NK-92 (cell line): ENCODE data around the gene HBS1L.

Experiments
- DNase-seq: peaks from one replicate; lab custom pipeline; 2025; ENCODE audit not compliant: unreplicated experiment; lab: John Stamatoyannopoulos, UW

HBS1L gene

DNA sequence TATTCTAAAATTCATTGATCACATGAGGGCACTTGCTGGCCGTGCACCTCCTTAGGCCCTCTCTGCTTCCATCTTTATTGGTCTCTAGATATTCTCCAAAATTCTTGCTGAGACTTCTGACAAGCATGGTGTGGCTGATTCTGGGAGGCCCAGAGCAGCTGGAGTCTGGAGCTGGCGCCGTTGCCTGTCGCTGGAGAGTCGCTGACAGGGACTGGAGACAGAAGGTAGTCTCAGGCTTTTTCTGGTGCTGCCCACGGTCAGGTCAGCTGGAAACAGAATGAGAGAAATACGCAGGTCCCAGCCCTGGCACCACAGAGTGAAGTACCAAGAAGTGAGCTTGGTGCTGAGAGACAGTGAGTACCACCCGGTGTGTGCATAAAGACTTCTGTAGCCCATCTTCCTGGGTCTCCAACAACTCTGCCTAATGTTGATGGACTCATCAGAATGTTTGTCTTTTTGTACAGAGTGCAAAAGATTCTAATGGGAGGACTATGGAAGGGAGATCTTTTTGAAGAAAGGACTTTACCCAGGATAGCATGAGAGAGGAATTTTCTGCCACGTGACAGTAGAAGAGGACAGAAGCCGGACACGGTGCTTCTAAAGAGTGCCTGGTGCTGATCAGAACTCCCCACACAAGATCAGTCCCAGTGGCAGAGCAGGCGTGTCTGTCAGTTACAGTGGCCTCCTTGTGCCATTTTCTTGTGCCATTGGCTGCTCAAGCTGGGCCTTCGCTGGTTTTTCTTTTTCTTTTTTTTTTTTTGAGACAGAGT lies 102.9 kb downstream of the HBS1L start:
- no peak for DNase-seq

GRCh38 chr6:134950482-134950881 lies 104.1 kb downstream of the HBS1L start:
- no peak for DNase-seq

DNA sequence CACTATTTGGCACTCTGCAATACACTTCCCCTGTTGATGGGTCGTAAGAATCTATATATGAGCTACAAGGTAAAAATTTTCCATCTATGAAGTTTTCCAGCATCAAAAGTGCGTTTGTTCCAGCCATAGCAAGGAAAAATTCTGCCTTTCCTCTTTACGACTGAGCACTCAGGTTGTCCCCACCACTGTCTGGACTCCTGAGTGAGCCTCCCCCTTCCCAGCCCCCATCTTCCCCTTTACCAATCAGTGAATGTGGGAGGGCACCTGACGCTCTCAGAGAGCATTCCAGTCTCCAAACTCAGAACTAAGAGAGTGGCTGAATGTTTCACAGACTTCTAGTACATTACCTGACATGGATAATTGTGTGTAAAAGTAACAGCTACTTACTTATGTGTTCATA lies 104.7 kb downstream of the HBS1L start, which contains the start of gene ALDH8A1:
TSS of gene ALDH8A1 (minus strand) at position 175 of the 400 bp plus-strand sequence. CDS start at position 127, 48 bp downstream.
- DNase-seq: no peak

- DNase-seq: no peak
These were observed 105.9 kb downstream of the HBS1L start for GRCh38 chr6:134948691-134949090.

GRCh38 chr6:134948142-134948541 lies 106.5 kb downstream of the HBS1L start:
- DNase-seq: no peak

DNA sequence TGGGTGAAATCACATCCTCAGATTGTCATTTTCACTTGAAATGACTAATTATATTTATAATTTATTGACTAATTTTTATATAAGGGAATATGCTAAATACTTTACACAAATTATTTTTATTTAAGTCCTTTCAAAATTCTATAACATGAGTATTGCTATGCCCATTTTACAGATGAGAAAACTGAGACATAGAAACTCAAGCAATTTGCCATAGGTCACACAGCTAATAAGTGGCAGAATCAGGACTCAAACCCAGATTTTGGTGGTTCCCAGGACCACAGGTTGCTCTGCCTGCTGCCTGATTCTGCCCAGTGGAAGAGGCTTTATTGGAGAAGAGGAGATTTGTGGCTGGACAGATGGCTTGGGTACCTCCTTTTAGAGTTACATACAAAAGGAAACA lies 109.6 kb downstream of the HBS1L start:
- no peak for DNase-seq

GRCh38 chr6:134943522-134944111 lies 111.0 kb downstream of the HBS1L start:
- no peak for DNase-seq

- DNase-seq: no peak
These were observed 115.7 kb downstream of the HBS1L start for GRCh38 chr6:134938896-134939295.

DNA sequence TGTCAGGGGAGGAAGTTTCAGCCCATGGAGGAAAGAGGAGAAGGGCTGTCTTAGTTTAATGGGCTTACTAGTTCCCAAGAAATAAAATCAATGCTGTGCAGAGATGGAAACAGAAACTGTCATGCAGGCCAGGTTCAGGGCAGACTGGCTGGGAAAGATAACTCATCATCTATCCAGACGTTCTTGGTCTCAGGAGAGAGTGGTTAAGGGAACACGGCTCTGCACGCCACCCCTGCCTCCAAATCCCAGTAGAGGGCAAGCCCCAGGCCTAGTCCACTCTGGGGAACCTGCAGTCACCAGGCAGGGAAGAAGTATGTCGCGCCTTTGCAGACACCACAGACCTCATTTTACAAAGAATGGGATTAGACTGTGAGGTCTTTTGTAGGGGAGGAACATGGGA lies 117.2 kb downstream of the HBS1L start:
- no peak for DNase-seq

DNA sequence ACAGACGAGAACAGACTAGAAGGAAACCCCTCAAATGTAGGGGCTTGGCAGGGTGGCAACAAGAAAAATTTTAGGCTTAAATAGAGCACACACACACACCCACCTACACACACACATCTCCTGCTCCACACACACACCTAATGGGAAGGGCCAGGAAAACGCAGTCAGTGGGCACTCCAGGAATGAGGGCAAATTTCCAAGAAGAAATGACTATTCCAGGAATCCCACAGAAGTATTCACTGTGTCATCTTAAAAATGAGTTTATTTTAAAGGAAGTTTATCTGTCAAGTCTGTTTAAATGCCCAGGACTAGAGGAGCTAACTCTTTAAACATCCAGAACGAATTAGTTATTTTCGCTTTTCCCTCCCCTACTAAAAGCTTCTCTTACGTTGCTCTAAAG lies 117.7 kb downstream of the HBS1L start:
- DNase-seq: no peak

GRCh38 chr6:134936476-134936875 lies 118.1 kb downstream of the HBS1L start:
- DNase-seq: no peak

- no peak for DNase-seq
These were observed 119.7 kb downstream of the HBS1L start for GRCh38 chr6:134934793-134935485.

- DNase-seq: no peak
These were observed 121.8 kb downstream of the HBS1L start for GRCh38 chr6:134932535-134933470.

- DNase-seq: no peak
These were observed 122.5 kb downstream of the HBS1L start for GRCh38 chr6:134932098-134932497.

DNA sequence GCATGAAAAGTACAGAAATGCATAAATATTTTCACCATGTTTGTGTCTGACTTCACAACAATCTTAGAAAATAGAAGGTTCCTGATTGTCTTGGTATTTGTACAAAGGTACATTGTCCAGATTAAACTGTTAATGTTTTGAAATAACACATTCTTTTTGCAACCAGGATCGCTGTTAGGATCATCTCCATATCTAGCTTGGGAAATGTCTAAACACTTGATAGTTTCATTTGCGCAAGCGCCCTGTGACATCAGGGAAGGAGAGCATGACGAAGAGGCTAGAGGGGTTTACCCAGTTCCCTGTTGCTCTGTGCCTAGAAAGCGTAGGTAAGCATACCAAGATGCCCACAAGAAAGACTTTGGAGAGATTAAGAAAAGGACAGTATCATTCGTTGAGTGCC lies 124.2 kb downstream of the HBS1L start:
- no peak for DNase-seq

- no peak for DNase-seq
These were observed 126.3 kb downstream of the HBS1L start for GRCh38 chr6:134928151-134928900.

DNA sequence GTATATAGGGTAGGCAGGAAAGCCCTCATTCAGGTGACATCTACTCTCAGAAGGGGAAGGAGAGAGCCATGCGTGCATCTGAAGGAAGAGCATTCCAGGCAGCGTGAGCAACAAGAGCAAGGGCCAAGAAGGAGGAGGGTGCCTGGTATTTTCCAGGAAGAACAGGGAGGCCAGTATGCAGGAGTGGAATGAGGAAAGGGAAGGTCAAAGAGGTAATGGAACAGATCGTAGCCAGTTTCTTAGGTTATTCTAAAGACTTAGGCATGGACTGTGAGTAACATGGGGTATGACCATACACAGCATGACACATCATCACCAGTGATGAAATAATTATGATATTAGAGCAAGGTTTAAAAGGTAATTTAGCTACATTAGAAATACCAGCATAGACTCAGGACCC lies 128.8 kb downstream of the HBS1L start:
- no peak for DNase-seq

DNA sequence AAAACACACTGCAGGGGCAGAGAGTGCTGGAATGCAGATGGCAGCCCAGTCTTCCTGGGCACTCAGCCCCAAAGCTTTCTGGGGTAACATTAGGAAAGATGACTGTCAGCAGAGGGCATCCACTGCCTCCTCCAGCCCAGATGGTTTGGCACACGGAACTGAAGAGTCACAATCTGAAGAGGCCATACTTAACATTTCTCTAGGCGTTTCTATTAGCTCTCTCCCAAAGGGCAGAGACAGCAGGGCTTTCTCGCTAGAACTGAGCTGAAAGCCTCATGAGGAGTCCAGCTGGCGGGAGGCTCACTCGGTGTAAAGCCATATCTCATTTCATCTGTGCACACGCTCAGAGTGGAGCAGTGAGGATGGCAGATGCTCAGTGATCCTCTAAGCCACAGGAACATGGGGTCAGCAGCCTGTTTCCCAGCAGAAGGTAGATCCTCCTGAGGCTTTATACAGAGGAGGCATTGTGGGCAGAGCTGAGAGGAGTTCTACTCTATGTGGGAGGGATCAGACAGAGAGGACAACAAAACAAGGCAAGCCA lies 132.8 kb downstream of the HBS1L start:
- DNase-seq: no peak

DNA sequence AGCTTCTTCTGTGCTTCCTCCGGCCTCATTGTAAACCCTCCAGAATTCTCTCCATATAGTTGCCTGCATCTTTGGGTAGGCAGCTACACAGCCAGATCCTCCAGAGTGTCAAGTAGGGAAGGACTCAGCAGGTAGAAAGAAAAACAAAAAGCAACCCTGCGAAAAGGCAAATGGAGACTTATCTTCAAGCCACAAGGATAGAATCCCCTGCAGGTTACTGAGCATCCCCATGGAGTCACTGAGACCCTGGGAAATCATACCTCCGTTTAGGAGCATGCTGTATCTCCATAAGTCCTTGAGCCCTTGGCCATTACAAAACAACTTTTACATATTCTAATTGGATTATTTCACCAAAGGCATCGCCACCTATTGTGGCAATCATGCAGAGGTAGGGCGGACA lies 133.3 kb downstream of the HBS1L start:
- no peak for DNase-seq

DNA sequence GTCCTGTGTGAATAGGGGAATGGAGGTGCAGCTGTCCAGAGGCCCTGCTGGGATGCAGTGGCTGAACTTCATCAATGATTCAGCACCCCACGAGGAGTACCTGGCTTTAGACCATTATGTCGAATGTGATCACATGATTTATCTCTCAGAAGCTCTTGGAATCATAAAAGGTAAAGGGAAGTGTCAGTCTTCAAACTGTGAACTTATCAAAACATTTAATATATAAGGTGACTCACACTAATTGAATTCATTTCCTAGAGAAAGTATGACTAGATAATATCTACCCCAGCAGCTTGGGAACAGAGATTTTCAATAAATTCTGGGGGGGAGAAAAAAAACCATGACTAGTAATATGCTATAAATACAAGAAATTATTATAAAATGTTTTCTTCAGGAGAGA lies 134.2 kb downstream of the HBS1L start:
- no peak for DNase-seq
